Measurements from ENCODE around the gene KPNB1.

DNA sequence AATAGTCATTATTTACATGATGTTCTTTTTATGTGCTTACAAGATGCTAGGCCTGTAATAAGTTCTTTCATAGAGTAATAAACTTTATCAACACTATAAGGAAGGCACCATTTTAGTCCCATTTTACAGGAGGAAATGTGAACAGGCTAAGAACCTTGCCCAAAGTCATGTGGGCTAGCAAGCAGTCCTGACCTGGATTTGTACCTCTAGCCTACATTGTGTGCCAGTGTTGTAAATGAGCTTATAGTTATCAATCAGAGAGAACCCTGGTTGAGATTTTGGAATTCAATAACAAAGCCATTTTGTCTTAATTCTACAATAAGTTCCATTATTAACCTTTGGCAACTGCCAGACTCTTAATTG, 37.6 kb downstream of the KPNB1 start:
- TF ChIP-seq CTCF (IDR thresholded peaks at IDR 0.05) (no peak), POLR2A (IDR thresholded peaks at IDR 0.05) (no peak), EP300 (IDR thresholded peaks at IDR 0.05) (no peak)

Data from ovary (tissue), 3 donors.